K562 (cell line): ENCODE measurements around the gene CAMK2G. TPM values are rescaled to one million over a fixed set of nuclear protein-coding genes. Genes with fewer than 3 reads are reported as not detected.
A peak's percentile ranks its signal among the peaks of the same experiment; 100 is the strongest.

Experiments
- ATF3 ChIP-seq, 2 experiments: fragments of 450-650 bp in 1 of 2; sonication (generic) in 1 of 2; formaldehyde crosslinking in 1 of 2; IDR thresholded peaks in 1 of 2; conservative IDR thresholded peaks in 1 of 2; 2 replicates each; pipeline versions ENCODE4 v1.6.1 to v1.8.1; 2016 to 2023; ENCODE audit warnings: mild to moderate bottlenecking in 2 of 2, moderate library complexity in 2 of 2, inconsistent platforms in 1 of 2, missing genetic modification reagents in 1 of 2
- CHD1 ChIP-seq: fragments of 200-600 bp; sonication (generic); IDR thresholded peaks from one replicate; pipeline ENCODE4 v1.6.1; 2012; ENCODE audit warnings: mild to moderate bottlenecking, moderate library complexity, low read length, inconsistent platforms
- ERF ChIP-seq: fragments of 450-650 bp; formaldehyde crosslinking; IDR thresholded peaks from 2 replicates; pipeline ENCODE4 v1.4.0; 2020; ENCODE audit warnings: mild to moderate bottlenecking, mixed read lengths
- FIP1L1 ChIP-seq: fragments of 200-400 bp; formaldehyde crosslinking; IDR thresholded peaks from 2 replicates; pipeline ENCODE4 v1.6.1; 2018; ENCODE audit warnings: mild to moderate bottlenecking, low read depth, low read length; ENCODE audit not compliant: poor library complexity, severe bottlenecking
- FOXK2 ChIP-seq, 2 experiments: fragments of 450-650 bp; IDR thresholded peaks in 1 of 2; conservative IDR thresholded peaks in 1 of 2; 2 replicates each; pipeline ENCODE4 v1.6.1; 2016; ENCODE audit warnings: low read depth in 2 of 2, mild to moderate bottlenecking in 1 of 2
- HOXB6 ChIP-seq: fragments of 250-450 bp; sonication (Bioruptor Pico); IDR thresholded peaks from 2 replicates; pipeline ENCODE4 v1.5.1; 2022; ENCODE audit warnings: mild to moderate bottlenecking, borderline replicate concordance
- KAT7 ChIP-seq: sonication (generic); formaldehyde crosslinking; IDR thresholded peaks from 2 replicates; pipeline ENCODE4 v1.8.0; 2022; ENCODE audit warnings: missing genetic modification reagents, mild to moderate bottlenecking, borderline replicate concordance
- MEIS2 ChIP-seq: fragments of 450-650 bp; IDR thresholded peaks from 2 replicates; pipeline ENCODE4 v1.6.1; 2014; ENCODE audit warnings: mild to moderate bottlenecking; ENCODE audit not compliant: partially characterized antibody
- POLR2G ChIP-seq: fragments of 200-400 bp; formaldehyde crosslinking; IDR thresholded peaks from 2 replicates; pipeline ENCODE4 v1.6.1; 2017; ENCODE audit warnings: low read depth, mild to moderate bottlenecking, antibody characterized with exemption, low read length, moderate library complexity
- RFX1 ChIP-seq: fragments of 450-650 bp; IDR thresholded peaks from 2 replicates; pipeline ENCODE4 v1.6.1; 2016; ENCODE audit warnings: mild to moderate bottlenecking, moderate library complexity
- SMARCA4 ChIP-seq: fragments of 450-650 bp; IDR thresholded peaks from 2 replicates; pipeline ENCODE4 v1.6.1; 2016
- SMARCA5 ChIP-seq: fragments of 450-650 bp; IDR thresholded peaks from 2 replicates; pipeline ENCODE4 v1.6.1; 2016
- SMARCE1 ChIP-seq: fragments of 450-650 bp; IDR thresholded peaks from 2 replicates; pipeline ENCODE4 v1.7.1; 2016; ENCODE audit warnings: mild to moderate bottlenecking
- TCF7L2 ChIP-seq: fragments of 150-350 bp; IDR thresholded peaks from 2 replicates; pipeline ENCODE4 v1.6.1; 2016; ENCODE audit warnings: low read depth, mild to moderate bottlenecking, low read length, moderate library complexity
- THRB ChIP-seq: fragments of 450-650 bp; formaldehyde crosslinking; conservative IDR thresholded peaks from 2 replicates; pipeline ENCODE4 v1.4.0; 2022; ENCODE audit warnings: mild to moderate bottlenecking, missing genetic modification characterization
- USF1 ChIP-seq: sonication (generic); formaldehyde crosslinking; IDR thresholded peaks from 2 replicates; pipeline ENCODE4 v1.9.0; 2022; ENCODE audit warnings: mild to moderate bottlenecking, missing genetic modification reagents
- ZBTB49 ChIP-seq: sonication (generic); formaldehyde crosslinking; IDR thresholded peaks from 2 replicates; pipeline ENCODE4 v1.8.0; 2022; ENCODE audit warnings: missing genetic modification reagents, mild to moderate bottlenecking, borderline replicate concordance
- ZBTB7A ChIP-seq: IDR thresholded peaks from 2 replicates; pipeline ENCODE4 v1.6.1; 2011; ENCODE audit warnings: low read depth, mild to moderate bottlenecking, low read length, moderate library complexity, borderline replicate concordance; ENCODE audit not compliant: control insufficient read depth
- ZC3H11A ChIP-seq: IDR thresholded peaks from 2 replicates; pipeline ENCODE4 v1.6.1; 2012; ENCODE audit warnings: low read depth, low read length, improper control_type of control experiment
- ZEB2 ChIP-seq: fragments of 450-650 bp; IDR thresholded peaks from 2 replicates; pipeline ENCODE4 v1.6.1; 2016
- ZFP30 ChIP-seq: fragments of 250-450 bp; sonication (Bioruptor Pico); IDR thresholded peaks from 2 replicates; pipeline ENCODE4 v1.8.0; 2022; ENCODE audit warnings: moderate library complexity, mild to moderate bottlenecking, inconsistent platforms, borderline replicate concordance
- ZNF175 ChIP-seq: fragments of 200-800 bp; sonication (Bioruptor generic); IDR thresholded peaks from 2 replicates; pipeline ENCODE4 v1.6.1; 2016; ENCODE audit warnings: low read depth, mild to moderate bottlenecking, missing genetic modification characterization, missing compliant biosample characterization
- polyA plus RNA-seq, 8 experiments: library from polyadenylated mRNA; depleted of rRNA in 4 of 8; stranded (reverse) in 5 of 8; unstranded in 3 of 8; fragments of >200 nt; fragmentation: Nextera tagmentation in 2 of 8; fragmentation: Illumina TruSeq in 1 of 8; extraction: Ambion mirVana in 2 of 8; extraction: Trizol in 1 of 8; gene quantifications; 2 replicates each; pipeline versions ENCODE4 v1.2.1 to v1.2.3, GENCODE V29; 2011 to 2014; ENCODE audit warnings: inconsistent platforms in 1 of 8, missing spikeins in 1 of 8
- total RNA-seq, 7 experiments: library from RNA; depleted of rRNA in 6 of 7; stranded (reverse); fragments of >200 nt in 6 of 7; fragmentation: Illumina TruSeq in 2 of 7; extraction: Trizol in 2 of 7; gene quantifications; 2 replicates each; pipeline versions ENCODE4 v1.2.1 to v1.2.3, GENCODE V29; 2011 to 2021; ENCODE audit warnings: low replicate concordance in 1 of 7

CAMK2G gene
- total and polyA plus RNA-seq, 9 of the 15 experiments (the other 6 are each of a cell fraction or from before 2014, with no cell fraction given): 9.0 to 37.9 (median 32.6) TPM

- TF ChIP-seq CHD1 (peak; percentile 77), FOXK2 (conservative IDR thresholded peaks at IDR 0.05 in 1 of 2, IDR thresholded peaks at IDR 0.05 in 1 of 2; ENCODE audit: low read depth in 2 of 2) (0 out of 4 replicates have a peak, but pooled peaks of 1 of the 2 experiments have one; percentile 10), THRB (CRISPR knock-in tag) (no peak), ERF (no peak), ZC3H11A (0 out of 2 replicates have a peak, but pooled peaks have one; percentile 9), ATF3 (IDR thresholded peaks at IDR 0.05) (peak; percentile 23; the same call in 1 of the 2 replicates), ATF3 (CRISPR knock-in tag; conservative IDR thresholded peaks at IDR 0.05) (no peak), POLR2G (peak; percentile 31; the same call in 1 of the 2 replicates), TCF7L2 (no peak), MEIS2 (peak; percentile 88), SMARCA4 (peak; percentile 57; the same call in 1 of the 2 replicates), KAT7 (CRISPR knock-in tag) (0 out of 2 replicates have a peak, but pooled peaks have one; percentile 85), HOXB6 (no peak), SMARCE1 (0 out of 2 replicates have a peak, but pooled peaks have one; percentile 37), FIP1L1 (peak; percentile 51), SMARCA5 (0 out of 2 replicates have a peak, but pooled peaks have one; percentile 65), ZEB2 (no peak), USF1 (CRISPR knock-in tag) (0 out of 2 replicates have a peak, but pooled peaks have one; percentile 5), ZBTB7A (peak; percentile 2; the same call in 1 of the 2 replicates), RFX1 (no peak), ZFP30 (CRISPR knock-in tag) (no peak), ZBTB49 (no peak), ZNF175 (CRISPR knock-in tag) (0 out of 2 replicates have a peak, but pooled peaks have one; percentile 28)
Observed at GRCh38 chr10:73785721-73786511, 88.4 kb downstream of the CAMK2G start (continued).
